A673 (cell line): ENCODE data around the gene CDK3.

ENCODE experiments used
- CTCF ChIP-seq: fragments of 300-800, 200-600 bp; sonication (generic); conservative IDR thresholded peaks from 2 replicates; pipeline ENCODE4 v1.5.1; 2017; ENCODE audit warnings: low read depth, mild to moderate bottlenecking, antibody characterized with exemption, low read length, moderate library complexity, mixed read lengths
- EZH2 ChIP-seq: fragments of 200-600 bp; sonication (generic); IDR thresholded peaks from 2 replicates; pipeline ENCODE4 v1.6.1; 2017; ENCODE audit warnings: borderline replicate concordance, low read depth, mild to moderate bottlenecking, mixed read lengths, antibody characterized with exemption, low read length; ENCODE audit not compliant: poor library complexity, severe bottlenecking

DNA sequence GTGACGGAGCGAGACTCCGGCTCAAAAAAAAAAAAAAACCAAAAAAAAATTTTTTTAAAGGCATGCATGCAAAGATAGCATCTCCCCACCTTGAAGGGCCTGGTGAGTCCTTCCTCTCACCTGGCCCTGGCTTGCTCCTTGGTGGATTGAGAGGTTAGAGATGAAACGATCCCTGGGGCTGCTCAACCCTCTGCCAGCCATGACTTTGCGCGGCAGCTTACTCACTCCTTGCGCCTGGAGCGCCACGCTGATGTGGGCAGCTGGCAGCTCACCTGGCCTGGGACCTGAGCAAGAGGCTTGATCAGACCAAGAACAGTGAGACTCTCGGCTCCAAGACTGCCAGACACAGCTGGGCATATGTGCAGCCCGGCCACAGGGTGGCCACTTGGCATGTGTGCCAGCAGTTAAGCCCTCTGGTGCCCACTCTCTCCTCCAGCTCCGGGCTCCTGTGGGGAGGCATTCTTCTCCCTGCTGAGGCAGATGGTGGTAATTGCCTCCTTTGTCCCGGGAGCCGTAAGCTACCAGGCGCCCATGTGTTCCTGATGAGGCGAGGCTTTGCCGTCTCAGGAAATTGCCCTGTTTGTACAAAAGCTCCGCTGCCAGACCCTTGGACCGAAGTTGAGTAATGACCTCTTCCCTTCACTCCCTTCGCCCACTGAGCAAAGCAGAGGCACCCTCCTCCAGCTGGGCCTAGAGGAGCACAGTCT, 31.6 kb downstream of the CDK3 start:
- TF ChIP-seq CTCF (peak; percentile 36; the same call in 1 of the 2 replicates), EZH2 (no peak)
